Body of pancreas (tissue), 4 donors: Measurements from ENCODE around the gene KRTAP29-1.

Experiments used
- POLR2A ChIP-seq, 3 donors: fragments of 450-650 bp; IDR thresholded peaks; one replicate each; pipeline ENCODE4 v1.6.1; 2016; ENCODE audit warnings: antibody characterized with exemption in 3 of 3, mild to moderate bottlenecking in 2 of 3
- TF ChIP-seq, protein P1 (sequence below), 7 experiments: fragments of 450-650 bp in 4 of 7; fragments of 200-600 bp in 3 of 7; sonication (generic) in 3 of 7; IDR thresholded peaks; one replicate each; pipeline ENCODE4 v1.5.1; 2016 to 2019; ENCODE audit warnings: antibody characterized with exemption in 7 of 7

DNA sequence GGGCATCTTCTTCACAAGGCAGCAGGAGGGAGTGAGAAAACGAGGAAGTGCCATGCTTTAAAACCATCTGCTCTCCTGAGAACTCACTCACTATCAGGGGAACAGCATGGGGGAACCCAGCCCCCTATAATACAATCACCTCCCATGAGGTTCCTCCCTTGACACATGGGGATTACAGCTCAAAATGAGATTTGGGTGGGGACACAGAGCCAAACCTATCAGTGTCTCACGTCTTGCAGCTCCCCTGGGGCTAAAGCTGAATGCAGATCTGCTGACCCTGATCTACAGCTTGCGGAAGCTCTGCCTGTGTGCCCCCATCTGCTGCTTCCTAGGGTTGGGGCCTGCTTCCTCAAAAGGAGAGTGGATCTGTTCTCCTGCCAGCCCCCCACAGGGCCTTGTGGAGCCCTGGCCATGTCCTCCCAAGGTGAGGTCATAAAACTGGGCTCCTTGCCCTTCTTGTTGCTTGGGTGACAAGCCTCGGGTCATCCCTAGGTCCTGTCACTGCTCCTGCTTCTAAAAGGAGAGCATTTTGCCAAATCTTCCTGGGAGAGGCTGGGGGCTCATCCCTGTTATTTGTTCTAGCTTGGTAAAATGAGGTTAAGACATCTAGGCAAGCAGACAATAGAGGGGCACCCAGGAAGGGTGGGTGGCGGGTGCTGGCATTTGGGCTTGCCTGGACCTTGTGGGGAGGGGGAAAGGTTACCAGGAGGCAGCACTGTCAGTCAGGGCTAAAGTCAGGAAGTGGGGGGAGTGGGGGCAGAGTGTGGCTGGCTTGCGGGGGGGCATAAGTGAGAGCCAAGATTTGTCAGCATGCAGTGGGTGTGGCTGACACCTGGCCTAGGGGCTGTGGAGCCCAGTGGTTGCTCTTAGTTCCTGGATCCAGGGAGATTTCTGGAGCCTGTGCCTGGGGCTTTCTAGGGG, 32.0 kb upstream of the KRTAP29-1 start:
- TF ChIP-seq, protein P1, sequence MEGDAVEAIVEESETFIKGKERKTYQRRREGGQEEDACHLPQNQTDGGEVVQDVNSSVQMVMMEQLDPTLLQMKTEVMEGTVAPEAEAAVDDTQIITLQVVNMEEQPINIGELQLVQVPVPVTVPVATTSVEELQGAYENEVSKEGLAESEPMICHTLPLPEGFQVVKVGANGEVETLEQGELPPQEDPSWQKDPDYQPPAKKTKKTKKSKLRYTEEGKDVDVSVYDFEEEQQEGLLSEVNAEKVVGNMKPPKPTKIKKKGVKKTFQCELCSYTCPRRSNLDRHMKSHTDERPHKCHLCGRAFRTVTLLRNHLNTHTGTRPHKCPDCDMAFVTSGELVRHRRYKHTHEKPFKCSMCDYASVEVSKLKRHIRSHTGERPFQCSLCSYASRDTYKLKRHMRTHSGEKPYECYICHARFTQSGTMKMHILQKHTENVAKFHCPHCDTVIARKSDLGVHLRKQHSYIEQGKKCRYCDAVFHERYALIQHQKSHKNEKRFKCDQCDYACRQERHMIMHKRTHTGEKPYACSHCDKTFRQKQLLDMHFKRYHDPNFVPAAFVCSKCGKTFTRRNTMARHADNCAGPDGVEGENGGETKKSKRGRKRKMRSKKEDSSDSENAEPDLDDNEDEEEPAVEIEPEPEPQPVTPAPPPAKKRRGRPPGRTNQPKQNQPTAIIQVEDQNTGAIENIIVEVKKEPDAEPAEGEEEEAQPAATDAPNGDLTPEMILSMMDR (IDR thresholded peaks at IDR 0.05): no peak
- no peak for TF ChIP-seq POLR2A (IDR thresholded peaks at IDR 0.05)
